HuH-7.5 (cell line): ENCODE data around the gene NF1.
"Not testable (repeated sequence)": the region's sequence is repeated elsewhere in the genome, so short reads cannot be mapped to it uniquely, and the experiment has no call there.

Source experiments
- DNase-seq: peaks from one replicate; pipeline ENCODE4 v3.0.0; 2011; ENCODE audit warnings: low spot score

The NF1 gene

DNA sequence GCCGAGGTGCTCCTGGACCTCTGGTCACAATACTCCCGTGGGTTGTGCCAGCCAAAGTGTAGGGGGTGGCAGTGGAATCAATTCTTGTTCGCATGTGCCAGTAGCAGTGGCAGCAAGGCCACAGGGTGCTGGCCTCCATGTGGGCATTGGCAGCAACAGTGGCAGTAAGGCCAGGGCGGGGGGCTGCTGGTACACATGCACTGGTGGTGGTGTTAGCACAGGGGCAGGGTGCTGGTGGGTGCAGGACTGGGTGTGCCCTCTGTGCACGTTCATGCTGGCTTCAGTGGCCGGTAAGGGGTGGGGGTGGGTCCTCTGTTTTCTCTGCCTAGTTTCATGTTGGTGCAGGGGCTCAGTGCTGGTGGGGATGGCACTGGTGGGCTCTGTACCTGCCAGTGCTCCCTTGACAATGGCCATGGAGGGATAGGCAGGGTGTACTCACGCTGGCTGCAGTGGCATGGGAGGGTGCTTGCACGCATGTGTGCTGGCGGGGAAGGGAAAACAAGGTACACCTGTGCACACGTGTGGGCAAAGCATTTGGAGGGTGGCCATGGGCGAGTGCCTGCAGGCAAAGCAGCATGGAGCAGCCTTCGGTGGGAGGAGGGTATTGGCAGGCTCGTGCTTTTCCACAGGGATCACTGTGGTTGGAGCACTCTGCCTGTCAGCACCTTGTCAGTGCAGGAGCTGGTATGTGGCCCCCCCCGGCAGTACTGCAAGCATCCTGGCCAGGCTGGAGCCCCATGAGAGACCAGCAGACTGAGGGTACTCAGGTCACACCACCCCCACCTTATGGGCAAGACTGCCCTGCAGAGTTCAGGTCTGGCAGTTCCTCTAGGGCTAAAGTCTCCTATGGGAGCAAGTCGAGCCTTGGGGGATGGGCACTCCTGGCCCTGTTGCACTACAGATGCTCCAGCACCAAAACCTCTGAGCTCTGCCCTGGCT is 35.8 kb downstream of the NF1 start:
- DNase-seq: no peak

DNA sequence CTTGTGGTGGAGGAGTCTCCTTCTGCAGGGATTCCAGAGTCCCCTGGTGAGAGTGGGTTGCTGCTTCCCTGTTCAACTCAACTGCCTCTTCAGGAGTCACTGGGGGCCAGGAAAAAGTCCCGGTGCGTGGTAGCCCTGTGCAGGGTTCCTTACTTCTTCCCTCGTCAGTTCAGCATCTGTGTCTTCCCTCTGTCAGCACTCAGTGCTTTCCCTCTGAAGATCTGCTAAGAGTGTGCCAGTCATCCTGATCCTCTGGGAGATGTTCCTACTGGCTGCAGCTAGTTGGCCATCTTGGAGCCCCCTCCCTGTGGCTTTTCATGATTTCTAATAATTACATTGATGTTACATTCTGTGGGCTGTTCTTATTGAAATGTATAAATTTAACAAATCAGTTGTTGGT is 36.5 kb downstream of the NF1 start:
- no peak for DNase-seq

DNA sequence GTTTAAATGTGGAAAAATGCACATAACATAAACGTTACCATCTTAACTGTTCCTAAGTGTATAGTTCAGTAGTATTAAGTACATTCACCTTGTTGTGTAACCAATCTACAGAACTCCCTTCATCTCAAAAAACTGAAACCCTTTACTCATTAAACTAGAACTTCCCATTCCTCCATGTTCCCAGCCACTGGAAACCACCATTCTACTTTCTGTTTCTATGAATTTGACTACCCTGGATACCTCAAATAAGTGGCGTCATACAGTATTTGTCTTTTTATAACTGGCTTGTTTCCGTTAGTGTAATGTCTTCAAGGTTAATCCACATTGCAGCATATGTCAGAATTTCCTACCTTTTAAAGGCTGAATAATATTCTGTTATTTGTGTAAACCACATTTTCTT is 38.2 kb downstream of the NF1 start:
- DNase-seq: no peak

DNA sequence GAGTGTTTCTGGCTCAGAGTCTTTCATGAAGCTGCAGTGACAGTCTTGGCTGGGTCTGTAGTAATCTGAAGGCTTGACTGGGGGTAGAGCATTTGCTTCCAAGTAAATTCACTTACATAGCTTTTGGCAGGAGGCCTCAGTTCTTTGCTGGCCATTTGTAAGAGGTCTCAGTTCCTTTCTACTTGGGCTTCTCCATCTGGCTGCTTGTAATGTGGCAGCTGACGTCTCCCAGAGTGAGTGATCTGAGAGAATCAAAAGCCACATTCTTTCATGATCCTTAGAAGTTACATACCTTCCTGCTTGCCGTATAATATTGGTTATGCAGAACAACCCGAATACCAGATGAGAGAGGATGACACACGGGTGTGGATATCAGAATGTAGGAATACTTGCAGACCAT is 39.8 kb downstream of the NF1 start:
- DNase-seq: no peak

DNA sequence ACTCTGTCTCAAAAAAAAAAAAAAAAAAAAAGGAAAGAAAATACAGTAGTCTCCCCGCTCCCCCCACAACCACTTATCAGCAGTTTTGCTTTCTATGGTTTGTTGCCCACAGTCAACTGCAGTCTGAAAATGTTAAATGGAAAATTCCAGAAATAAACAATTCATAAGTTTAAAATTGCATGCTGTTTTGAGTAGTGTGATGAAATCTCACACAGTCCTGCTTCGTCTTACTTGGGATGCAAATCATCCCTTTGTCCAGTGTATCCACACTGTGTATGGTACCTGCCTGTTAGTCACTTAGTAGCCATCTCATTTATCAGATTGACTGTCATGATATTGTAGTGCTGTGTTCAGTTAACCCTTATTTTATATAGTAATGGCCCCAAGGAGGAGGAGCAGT is 41.5 kb downstream of the NF1 start:
- DNase-seq: no peak

DNA sequence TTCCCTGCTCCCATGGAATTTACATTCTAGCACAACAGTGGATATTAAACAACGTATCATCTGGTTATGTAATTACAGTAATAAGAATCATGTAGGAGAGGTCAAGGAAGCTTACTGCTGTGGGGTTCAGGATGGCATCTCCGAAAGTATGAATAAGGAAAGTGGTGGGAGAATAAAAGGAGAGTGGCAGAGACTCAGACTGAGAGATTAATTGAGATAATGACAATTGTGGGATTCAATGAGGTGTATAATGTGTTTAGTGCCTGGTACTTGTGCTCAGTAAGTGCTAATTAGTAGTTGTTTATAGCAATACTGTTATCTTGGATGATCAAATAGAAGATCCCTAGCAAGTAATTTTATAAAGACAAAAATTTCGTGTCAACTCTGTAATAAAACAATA is 45.3 kb downstream of the NF1 start:
- no peak for DNase-seq

DNA sequence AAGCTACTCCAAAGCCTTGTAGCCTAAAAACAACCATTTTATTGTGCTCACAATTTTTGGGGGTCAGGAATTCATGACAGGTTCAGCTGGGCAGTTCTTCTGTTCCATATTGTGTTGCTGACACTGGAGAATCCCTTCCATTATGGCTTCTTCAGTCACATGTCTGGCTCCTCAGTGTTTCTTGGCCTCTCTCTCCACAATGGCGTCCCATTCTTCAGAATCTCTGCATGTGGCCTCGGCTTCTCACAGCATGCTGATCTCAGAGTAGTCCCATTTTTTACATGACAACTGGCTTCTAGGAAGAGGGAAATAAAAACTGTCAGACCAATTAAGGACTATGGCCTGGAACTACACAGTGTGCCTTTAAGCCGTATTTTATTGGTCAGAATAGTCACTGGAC is 49.7 kb downstream of the NF1 start:
- DNase-seq: no peak

DNA sequence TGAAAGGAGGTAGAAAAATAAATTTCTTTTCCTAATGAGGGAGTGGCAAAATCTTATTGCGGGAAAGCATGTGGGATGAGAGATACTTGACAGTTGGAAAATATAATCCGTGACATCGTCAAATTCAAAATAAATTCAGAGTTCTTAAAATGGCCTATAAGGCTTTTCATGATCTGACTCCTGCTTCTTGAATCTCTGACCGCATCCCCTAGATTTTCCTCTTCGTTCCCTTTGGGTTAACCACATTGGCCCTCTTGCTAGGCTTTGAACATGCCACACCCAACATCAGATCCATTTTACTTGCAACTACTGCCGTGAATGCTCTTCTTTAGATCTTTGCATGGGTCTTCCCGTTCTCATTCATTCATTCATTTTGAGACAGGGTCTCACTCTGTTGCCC is 50.1 kb downstream of the NF1 start:
- no peak for DNase-seq

DNA sequence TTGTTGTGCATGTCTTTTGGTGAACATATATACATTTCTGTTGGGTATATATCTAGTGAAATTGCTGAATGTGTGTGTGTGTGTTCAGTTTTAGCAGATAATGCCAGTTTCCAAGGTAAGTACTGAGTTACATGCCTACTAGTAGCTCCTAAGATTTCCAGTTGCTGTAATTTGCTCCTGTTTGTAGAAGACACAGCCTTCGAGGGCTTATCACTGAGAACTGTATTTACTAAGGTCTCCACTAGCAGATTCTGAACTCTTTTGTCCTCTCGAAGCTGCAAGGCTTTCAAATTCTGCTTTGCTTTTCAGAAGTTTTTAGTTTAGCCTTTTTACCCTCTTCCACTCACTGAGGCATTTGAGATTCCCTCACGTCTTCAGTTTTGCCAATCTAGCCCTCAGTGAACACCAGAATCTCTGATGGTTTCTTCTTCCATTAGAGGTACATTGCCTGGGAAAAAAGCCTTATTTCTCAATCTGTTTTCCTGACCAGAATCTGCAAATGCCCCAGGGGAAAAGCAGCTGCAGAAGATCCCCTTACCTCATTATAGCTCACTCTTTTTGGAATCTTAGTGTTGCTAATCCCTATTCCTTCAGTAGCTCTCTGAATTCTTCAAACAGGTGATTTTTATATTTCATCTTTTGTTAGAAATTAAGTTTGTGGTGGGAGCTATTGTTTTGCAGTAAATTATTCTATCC is 52.9 kb downstream of the NF1 start:
- DNase-seq: no peak

DNA sequence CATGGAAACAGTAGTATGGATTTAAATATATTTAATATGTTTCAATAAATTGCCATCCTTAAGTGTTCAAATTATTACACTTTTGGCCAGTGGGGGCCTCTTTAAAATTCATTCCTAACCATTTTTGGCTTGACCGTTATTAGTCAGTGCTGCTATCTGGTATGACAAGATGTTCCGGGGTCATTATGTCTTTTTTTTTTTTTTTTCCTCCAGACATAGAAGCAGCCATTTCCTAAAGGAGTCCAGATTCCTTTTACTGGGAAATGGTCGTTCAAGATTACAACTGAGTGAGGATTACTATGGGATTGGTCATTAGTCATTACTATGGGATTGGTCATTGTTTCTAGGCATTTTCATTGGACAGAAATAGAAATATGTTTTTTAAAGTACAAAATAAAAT is 53.4 kb downstream of the NF1 start:
- no peak for DNase-seq

DNA sequence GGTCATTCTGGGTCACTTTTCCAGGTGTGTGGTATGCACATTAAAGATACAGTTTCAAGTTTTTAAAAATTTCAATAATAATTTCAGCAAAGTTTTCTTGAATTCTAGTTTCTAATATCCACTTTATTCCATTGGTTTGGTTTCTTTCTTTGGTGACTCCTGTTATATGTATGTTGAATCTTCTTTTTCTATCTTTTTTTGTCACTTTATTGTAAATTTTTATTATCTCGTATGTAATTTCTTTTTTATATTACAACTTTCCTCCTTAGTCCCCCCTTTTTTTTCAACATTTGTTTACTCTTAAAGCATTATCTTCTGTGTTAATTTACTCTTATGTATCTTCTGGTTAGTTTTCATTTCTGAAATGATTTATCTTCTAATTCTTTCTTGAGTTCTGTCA is 57.5 kb downstream of the NF1 start:
- DNase-seq: no peak

DNA sequence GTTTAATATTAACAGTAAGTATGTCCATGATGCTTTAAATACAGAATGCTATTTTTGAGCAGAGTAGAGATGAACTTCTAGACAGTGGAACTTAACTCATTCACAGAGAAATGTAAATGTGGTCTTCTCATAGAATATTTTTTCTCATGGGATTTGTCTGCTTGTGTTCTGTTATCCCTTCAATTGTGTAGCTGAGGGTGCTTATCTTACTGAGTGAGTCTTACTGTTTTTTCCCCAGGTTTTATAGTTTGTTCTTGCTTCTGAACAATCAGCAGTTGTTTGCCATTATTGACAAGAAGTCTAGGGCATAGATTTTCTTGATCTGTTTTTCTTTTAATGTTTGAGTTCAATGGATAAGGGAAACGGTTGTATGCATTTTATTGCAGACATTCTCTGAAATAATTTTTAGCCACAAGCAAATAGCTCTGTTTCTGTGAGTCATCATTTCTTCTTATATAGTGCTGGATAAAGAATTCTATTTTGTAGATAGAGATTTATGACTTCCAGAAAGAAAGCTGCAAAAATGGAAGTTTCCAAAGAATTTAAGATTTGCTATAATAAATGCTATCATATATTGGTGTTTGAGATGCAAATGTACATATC is 60.5 kb downstream of the NF1 start:
- no peak for DNase-seq

DNA sequence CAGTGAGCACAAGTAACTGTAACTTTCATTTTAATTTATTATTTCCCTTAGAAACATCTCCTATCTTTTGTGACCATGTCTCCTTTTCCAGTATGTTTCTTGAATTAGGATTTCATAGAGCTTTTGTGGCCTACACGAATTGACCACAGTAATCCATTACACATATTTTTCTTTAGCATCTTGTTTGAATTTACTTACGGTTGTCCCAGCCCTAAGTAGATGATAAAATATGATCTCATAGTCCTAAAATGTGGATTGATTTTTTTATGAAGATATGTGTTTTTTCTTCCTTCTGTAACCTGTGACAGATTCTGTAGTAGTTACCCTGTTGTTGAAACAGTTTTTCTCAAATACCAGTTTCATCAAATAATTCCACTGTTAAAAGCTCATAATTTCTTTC is 61.5 kb downstream of the NF1 start:
- no peak for DNase-seq

DNA sequence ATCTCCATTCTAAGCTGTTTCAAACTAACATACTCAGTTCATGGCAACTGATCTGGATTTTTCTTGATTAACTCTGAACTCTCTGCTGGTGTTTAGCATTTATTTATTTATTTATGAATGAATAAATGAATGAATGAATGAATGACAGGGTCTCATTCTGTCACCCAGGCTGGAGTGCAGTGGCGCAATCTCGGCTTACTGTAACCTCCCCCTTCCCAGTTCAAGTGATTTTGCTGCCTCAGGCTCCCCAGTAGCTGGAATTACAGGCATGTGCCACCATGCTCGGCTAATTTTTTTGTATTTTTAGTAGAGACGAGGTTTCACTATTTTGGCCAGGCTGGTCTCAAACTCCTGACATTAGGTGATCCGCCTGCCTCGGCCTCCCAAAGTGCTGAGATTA is 62.1 kb downstream of the NF1 start:
- DNase-seq: not testable (repeated sequence)

DNA sequence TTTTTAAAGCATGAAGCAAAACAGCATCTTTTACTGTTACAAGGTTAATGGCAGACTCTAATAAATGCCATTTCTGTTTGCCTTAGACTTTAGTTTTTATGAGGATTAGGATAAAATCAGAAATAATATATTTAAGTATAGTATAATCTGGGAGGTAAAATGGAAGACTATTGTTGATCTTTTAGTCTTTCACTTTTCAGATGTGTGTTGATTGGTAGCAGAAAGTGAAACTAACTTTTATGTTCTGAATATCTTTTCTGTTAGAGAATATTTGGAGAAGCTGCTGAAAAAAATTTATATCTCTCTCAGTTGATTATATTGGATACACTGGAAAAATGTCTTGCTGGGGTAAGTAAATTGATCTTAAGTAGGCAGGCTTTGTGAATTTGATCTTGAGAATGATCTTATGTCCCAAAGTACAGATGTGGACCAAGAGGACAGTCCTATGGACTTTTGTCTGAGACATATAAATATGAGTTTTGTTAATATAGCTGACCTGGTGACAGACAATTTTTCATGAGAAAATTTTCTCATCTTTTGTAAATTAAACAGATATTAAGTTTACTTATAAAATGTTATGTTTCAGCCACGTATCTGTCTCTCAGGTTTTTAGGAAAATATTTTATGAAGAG is 64.1 kb downstream of the NF1 start:
- DNase-seq: no peak

DNA sequence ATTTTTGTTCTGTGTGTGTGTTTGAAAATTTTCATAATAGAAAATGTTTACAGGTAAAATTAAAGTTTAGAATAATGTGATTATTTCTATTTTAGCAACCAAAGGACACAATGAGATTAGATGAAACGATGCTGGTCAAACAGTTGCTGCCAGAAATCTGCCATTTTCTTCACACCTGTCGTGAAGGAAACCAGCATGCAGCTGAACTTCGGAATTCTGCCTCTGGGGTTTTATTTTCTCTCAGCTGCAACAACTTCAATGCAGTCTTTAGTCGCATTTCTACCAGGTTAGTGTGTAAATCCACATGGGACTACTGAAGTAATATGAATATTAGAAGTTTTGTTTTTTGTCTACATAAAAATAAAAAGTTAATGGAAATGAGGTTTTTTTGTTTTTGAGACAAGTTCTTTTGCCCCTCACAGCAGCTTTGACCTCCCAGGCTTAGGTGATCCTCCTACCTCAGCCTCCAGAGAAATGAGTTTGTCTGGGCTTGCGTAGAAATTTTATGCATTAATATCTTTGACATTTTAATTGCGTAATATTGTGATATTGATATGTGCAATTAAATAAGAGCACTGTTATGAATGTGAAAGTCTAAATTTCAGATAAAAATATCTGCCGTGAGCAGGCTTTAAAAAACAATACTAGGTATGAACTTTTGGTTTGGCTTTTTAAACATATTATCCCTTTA is 68.5 kb downstream of the NF1 start:
- DNase-seq: no peak

DNA sequence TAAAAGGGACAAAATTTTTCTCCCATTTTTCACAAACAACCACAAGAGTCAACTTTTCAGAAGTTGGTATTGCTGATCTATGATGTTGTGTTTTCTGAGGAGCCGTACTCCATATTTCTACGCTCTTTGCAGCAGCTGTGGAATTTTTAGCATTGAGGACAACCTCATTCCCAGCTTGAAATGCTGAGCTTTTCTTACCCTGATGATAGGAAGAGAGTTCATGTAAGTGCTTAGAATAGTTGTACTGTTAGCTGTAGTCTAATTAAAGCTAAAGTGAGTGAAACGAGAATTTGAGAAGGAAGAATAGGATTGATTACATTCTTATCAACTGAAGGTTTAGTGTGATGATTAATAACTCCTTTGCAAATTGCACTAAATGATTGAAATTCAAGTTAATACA is 72.3 kb downstream of the NF1 start:
- DNase-seq: no peak

DNA sequence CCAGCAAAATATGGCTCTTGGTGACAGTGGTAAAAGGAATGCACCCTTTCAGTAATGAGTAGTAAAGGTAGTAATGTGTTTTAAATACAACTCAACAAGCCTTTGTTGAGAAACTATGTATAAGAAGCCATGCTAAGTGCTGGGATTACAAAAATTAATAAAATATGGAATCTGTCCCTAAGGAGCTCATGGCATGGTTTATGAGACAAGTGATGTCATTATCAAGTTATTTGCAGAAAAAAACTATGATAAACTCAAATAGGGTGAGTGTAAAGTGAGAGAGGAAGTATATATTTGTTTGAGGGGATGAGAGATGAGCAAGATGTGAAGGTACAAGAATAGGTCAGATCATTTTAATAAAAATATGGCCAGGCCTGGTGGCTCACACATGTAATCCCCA is 76.9 kb downstream of the NF1 start:
- no peak for DNase-seq

DNA sequence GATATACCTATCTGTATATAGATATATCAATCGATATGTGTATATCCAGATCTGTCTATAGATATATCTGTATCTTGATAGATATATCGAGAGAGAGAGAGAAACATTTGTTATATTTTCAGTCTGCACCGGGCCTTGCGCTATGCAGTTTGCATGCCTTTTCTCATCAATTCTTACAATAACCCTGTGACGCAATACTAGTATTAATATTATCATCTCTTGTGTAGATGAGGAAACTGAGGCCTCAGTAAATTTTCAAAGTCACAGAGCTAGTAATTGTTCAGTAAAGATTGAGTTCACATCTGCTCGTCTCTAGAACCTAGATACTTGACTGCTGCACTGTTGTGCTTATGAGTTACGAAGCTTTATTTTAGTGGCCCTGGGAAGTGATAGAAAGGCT is 77.6 kb downstream of the NF1 start:
- DNase-seq: no peak

DNA sequence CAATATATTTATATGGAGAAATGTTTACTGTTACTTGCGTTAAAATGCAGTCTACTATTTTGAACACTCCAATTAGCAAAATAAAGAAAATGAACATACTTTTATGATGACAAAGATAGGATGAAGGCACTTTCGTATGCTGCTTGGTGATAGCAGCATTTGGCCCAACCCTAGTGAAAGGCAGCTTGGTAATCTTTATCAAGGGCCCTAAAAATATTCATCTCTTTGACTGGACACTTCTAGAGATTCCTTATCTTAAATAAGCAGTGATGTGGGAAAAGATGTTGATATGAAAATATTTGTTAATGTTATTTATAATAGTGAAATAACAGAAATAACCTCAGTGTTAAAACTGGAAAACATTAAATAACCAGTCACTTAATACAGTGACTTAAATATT is 79.4 kb downstream of the NF1 start:
- no peak for DNase-seq

DNA sequence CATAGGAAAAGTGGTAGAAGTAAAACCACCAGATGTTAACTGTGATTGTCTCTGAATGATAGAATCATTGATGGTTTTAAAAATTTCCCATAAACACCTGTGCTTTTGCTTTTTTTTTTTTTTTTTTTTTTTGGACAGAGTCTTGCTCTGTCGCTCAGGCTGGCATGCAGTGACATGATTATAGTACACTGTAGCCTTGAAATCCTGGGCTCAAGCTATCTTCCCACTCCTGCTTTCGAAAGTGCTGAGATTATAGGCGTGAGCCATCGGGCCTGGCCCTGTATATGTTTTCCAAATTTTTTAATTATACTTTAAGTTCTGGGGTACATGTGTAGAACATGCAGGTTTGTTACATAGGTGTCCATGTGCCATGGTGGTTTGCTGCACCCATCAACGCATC is 80.5 kb downstream of the NF1 start:
- DNase-seq: no peak

DNA sequence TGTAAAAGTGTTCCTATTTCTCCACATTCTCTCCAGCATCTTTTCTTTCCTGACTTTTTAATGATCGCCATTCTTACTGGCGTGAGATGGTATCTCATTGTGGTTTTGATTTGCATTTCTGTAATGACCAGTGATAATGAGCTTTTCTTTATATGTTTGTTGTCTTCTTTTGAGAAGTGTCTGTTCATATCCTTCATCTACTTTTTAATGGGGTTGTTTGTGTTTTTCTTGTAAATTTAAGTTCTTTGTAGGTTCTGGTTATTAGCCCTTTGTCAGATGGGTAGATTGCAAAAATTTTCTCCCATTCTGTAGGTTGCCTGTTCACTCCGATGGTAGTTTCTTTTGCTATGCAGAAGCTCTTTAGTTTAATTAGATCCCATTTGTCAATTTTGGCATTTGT is 81.4 kb downstream of the NF1 start:
- DNase-seq: not testable (repeated sequence)
